GM18505 (cell line): ENCODE results near the gene CCDC134.
A peak's percentile ranks its signal among the peaks of the same experiment; 100 is the strongest.
"Not testable (repeated sequence)": the region's sequence is repeated elsewhere in the genome, so short reads cannot be mapped to it uniquely, and the experiment has no call there.

Experiments used
- ATAC-seq: cut with Tn5 transposase; IDR thresholded peaks from one replicate; pipeline ENCODE4 v1.9.1; 2021; ENCODE audit not compliant: unreplicated experiment
- POLR2A ChIP-seq: IDR thresholded peaks from 4 replicates; pipeline ENCODE4 v1.6.1; 2011; ENCODE audit warnings: borderline replicate concordance; ENCODE audit not compliant: insufficient read depth, insufficient read length; ENCODE audit errors: extremely low read depth

CCDC134 gene

DNA sequence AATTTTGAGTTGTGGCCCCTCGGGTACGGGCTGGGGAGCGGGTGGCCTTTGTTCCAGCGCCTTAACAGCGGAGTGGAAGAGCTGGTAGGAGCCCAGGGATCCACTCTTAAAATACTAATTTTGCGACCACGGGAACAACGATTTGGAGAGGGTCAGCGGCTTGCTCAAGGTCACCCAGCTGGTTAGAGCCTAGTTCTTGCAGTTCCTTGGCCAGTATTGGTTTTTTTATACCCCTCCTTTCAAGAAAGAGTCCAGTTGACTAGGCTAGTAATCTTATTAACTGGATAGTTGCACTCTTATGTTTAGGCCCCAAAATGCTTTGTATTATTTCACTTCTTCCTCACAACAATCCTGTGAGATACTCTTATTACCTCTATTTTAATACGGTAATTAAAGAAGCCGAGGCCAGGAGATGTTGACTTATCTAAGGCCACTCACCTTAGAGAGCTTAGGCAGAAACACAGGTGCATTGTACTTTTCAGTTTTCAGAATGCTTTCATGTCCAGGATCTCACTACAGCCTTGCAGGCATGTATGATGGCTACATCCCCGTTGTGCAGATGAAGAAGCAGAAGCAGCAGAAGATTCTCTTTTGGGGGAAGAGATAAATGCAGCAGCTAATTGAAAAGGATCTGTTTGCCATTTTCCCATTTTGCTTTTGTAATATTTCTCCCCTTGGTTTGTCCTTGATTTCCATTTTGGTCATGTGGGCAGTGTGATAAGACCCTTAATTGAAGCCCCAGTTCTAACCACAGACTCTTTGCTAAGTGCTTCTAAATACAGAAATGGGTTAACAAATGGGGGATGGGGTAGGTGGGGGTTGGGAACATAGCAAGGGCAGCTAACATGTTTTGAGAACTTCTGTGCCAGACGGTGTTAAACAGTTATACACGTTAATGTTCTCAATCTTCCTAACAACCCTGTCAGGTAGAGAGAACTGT is 33.8 kb downstream of the CCDC134 start:
- no peak for ATAC-seq
- TF ChIP-seq POLR2A: no peak

DNA sequence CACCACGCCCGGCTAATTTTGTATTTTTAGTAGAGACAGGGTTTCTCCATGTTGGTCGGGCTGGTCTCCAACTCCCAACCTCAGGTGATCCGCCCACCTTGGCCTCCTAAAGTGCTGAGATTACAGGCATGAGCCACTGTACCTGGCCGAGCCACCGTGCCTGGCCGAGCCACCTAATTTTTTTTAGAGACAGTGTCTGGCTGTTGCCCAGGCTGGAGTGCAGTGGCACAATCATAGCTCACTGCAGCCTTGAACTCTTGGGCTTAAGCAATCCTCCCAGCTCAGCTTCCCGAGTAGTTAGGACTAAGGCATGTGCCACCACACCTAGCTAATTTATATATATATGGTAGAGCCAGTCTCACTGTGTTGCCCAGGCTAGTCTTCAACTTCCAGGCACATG is 35.0 kb downstream of the CCDC134 start:
- not testable (repeated sequence) for ATAC-seq

DNA sequence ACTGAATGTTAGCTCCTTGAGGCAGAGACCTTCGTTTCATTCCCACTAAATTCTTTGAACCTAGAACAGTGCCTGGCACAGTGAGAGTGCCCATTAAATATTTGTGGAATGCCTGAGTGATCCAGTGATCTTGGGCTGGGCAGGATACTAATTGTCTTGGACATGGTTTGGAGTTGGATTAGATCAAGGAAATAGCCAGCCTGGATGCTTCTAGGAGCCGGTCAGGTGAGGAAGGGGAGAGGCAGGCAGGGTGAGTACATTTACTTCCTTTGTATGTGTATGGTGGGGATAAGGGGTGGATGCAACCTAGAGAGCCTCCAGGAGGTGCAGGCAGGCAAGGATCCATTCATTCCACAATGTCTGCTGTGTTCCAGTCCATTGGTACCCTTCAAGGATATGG is 36.1 kb downstream of the CCDC134 start:
- no peak for TF ChIP-seq POLR2A
- no peak for ATAC-seq

DNA sequence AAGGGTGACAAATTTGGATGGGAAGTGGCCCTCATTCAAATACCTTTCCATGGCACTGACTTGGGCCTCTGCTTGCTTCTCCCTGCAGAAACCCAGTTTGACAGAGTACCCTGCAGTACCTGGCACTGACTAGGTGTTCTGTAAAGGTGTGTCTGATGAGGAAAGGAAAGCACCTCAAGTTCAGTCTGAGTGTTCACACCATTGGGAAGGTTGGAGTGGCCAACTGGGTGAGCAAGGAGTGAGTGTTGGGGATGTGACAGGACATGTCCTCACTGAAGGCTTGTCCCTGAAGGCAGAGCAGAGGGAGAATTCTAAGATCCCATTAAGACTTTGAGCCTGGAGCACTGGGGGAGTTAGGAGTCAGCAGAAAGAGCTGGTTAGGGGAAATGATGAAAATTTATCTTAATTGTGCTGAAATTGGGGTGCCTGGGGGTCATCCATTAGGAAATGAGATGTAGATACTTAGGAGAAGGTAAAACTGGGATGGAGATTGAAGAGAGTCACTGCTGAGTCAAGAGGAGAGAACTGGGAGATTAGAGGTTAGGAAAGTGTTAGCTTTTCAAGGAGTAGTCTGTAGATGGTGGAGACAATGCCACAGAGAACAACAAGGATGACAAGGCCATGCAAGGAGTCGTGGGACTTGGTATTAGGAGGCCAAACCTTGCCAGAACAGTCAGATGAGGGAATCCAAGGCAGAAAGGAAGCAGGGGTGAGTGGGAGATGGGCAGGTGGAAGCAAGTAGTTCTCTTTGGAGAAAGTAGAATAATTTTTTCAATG is 38.6 kb downstream of the CCDC134 start:
- peak; percentile 17 for TF ChIP-seq POLR2A
- ATAC-seq: no peak

DNA sequence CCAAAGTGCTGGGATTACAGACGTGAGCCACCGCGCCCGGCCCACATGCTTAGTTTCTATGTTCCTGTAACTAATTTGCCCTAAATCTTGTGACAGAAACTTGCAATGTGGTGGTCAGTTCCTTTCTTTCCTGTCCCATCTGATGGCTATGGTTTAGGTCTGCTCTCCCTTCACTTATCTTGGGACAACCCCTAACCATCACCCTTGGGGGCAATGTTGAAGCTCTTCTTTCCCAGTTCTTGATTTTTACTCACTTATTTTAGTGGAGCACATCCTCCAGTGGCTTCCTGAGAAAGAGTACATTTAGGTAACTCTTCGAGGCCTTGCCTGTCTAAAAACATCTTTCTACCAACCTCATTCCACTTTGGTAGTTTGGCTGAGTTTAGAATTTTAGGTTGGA is 39.7 kb downstream of the CCDC134 start:
- ATAC-seq: no peak
- no peak for TF ChIP-seq POLR2A

DNA sequence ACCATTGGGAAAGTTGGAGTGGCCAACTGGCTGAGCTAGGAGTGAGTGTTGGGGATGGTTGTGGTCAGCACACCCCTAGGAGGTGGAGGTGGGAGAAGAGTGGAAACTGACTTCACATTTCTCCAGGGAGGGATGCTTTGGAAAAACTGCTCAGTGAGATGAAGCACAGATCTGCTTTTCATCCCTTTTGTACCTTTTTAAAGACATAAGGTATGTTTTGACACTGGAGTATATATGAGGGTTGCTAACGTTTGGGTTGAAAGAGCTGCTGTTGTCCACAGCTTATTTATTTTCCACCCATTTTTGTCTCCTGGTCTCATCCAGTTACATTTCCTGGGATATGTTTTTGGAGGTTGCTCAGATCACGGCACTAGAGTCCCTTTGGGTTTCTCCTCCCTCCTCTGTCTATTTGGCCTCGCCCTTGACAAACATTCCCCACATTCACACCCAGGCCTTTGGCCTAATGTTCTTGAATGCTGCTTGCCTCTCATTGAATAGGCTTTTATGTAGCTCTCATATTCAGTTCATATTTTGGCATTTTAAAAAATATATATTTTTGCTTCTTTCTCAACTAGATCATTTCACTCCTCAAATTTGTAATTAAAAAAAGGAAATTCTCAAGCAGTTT is 40.7 kb downstream of the CCDC134 start:
- ATAC-seq: no peak
- no peak for TF ChIP-seq POLR2A

DNA sequence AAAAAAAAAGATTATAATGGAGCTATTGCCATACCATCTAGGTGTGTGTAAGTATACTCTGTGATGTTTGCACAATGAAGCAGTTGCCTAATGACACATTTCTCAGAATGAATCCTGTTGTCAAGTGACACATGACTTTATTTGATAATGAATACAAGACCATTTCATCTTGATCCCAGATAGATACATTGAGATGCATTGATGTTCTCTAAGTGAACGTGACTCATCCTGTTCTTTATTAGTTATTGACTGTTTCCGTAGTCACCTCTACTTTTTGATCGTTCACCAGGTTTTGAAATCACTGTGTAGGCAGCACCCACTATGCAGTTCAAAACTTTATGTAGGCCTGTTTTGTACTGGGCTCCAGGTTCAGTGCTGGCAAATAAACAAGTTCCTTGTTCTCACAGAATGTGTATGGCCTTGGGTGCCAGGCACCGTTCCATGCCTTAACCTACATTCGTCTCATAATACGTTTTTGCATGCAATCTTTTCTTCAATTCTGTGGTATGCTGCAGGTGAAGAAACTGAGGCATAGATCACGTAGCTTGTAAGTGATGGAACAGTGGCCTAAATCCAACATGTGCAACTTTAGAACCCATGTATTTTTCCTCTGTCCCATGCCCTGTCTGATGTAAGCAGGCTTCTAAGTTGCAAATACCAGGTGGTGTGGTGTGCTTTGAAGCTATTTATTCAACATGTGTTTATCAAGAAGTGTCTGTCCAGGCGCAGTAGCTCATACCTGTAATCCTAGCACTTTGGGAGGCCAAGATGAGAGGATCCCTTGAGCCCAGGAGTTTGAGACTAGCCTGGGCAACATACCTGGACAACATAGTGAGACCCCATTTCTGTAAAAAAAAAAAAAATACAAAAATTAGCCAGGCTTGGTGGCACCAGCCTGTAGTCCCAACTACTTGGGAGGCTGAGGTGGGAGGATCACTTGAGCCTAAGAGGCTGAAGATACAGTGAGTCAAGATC is 42.8 kb downstream of the CCDC134 start:
- no peak for ATAC-seq

DNA sequence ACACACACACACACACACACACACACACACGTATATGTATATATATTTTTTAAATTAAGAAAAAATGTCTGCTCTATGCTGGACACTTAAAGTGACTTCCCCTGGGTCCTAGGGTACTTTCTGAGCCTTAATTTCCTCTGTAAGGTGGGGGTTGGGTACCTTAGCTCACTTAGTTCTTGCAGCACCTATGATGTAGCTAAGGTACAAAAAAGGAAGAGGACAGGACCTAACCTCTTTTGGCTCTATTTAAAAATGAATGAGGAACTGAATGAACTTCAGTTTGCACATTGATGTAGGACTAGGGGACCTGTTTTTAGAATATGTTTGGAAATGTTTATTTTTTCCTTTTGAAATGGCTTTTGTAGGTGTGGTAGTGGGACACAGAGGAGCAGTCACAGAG is 43.6 kb downstream of the CCDC134 start:
- ATAC-seq: no peak
- TF ChIP-seq POLR2A: no peak

More for the DNA sequence above, 42.8 kb downstream of the CCDC134 start:
- no peak for TF ChIP-seq POLR2A

DNA sequence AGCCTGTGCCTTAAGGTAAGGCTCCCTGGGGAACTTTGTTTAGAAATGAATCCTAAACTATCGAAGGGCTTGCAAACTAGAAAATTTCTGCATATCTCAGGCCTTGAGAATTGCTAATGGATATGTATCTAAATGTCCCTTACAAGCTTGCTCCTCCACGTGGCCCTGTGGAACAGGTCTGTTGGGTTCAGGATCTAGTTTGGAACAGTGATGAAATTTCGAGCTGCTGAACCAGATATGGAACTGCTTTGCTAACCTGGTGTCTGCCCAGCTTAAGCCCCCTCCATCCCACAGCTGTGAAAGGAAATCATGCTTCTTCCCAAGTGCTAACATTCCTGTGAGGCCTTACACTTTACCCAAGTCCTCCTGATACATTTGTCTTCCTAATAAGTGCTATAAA is 44.0 kb downstream of the CCDC134 start:
- ATAC-seq: no peak
- TF ChIP-seq POLR2A: no peak

DNA sequence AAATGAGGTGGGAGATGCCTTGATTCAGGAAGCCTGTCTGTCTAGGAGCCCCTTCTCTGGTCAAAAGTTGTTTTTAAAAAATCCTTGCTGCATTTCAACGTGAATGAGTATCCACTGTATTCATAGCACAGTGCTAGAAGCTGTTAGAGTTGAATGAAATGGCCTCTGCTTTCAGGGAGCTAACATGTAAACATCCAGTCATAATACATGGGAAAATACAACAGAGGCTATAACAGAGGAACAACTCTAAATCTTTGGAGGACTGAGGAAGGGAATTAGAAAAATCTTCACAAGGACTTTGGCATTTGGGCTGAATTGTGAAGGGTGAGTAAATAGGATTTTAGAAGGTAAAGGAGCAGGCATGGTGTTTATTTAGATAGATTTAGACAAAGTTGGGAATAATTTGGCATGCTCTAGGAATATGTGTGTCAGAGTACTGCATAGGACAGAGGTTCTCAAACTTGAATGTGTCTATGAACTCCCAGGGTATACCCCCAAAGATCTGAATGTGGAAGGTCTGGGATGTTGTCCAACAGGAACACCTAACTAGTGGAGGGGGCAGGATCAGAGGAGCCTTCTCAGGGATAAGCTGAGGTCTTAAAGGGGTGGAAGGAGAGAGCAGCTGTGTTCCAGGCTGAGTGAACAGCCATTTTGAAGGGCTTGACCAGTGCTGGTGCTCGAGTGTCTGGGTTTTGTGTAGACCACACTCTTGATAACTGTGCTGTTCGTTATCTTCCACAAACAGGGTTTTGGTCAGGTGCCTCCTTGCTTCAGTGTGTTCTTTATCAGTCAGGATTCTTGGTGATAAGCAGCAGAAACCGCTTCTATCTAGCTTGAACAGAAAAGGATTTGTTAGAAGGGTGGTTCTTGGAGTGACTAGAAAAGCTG is 45.1 kb downstream of the CCDC134 start:
- no peak for TF ChIP-seq POLR2A
- ATAC-seq: no peak

DNA sequence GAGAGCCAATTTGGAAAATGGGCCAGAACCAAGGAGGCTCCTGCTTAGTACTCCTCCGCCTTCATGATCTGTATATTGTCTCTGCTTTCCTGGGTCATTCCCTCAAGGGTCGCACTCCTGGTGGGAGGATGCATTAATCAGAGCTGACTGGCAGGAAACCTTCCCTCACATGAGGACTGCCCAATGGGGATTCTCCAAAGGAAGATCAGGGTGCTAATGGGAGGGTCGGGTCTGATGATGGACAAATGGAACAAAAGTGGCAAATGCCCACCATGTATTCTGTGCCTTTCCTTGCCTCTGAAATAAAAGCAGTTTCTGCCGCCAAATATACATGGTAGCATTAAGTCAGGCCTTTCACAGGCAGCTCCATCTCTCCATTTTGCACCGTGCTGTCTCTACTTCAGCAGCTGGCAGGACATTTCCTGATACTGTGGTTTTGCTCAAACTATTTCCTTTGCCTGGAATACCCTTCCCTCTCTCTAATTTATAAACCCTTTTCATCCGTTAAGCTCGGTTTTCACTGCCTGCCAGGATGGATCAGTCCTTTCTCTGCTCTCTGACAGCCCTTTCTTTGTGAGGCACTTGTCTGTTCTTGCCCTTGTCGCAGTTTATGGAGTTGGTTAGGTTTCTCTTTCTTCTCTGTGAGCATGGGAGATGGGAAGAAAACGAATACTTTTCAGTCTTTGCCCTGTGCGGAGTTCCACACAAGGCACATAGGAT is 45.9 kb downstream of the CCDC134 start:
- TF ChIP-seq POLR2A: no peak
- ATAC-seq: no peak
